HG03060 (cell line): Measurements from ENCODE around the gene GABARAP.

ENCODE experiments used
- ATAC-seq: cut with Tn5 transposase; IDR thresholded peaks from one replicate; pipeline ENCODE4 v1.9.1; 2021; ENCODE audit warnings: low read depth, moderate number of reproducible peaks; ENCODE audit not compliant: unreplicated experiment

GABARAP gene

DNA sequence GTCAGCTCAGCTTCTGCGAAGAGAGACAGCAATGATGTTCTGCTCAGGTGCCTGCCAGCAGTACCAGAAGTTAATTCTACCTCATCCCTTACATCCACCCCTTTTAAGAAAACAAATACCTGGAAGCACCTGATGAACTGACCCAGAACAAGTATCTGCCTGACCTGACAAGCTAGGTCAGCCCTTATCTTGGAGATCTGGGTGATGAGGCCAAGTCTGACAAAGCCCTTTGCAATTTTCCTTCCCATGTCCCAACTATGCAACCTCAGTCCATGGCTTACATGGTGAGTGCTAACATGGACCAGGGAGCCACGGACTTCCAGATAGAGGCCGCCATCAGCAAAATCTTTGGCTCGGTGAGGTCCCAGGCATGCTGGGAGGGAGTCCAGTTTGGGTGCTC is 18.9 kb downstream of the GABARAP start:
- ATAC-seq: no peak

DNA sequence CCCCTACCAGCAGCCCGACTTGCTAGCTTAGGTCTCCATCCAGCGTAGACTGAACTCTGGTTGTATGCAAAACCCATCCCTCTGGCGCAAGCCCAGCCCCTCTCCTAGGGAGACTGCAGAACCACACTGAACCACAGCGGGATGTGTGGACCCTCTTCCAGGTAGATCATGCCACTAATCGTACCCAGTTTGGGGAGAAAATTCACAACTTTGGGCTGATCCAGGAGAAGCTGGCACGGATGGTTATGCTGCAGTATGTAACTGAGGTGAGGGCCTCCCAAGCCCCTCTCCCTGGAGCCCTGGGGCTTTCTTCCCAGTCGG is 19.3 kb downstream of the GABARAP start:
- no peak for ATAC-seq

DNA sequence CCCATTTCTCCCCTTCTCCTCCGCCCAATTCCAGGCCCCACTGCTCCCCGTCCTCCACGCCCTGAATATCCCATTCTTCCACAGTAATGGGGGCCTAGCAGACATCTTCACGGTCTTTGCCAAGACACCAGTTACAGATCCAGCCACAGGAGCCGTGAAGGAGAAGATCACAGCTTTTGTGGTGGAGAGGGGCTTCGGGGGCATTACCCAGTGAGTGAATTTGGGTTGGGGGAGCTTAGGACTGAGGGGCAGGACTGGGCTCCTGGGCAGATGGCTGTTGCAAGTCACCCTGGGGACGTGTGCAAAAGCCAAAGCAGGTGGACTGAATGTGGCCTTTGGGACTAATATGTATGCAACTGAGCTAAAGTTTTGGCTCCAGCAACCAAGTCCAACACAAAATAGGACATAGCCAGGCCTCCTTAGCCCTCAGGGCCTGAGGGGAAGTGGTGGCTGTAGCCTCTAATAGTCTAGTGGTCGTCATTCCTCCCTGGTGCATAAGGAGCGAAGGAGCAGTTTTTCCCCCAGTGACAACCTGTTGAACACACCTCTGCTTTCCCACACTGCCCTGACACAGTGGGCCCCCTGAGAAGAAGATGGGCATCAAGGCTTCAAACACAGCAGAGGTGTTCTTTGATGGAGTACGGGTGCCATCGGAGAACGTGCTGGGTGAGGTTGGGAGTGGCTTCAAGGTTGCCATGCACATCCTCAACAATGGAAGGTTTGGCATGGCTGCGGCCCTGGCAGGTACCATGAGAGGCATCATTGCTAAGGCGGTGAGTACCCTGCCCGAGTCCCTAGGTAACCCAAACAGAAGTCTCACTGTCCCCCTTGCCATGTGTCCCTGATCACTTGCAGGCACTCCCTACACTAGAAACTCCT is 19.9 kb downstream of the GABARAP start:
- no peak for ATAC-seq

DNA sequence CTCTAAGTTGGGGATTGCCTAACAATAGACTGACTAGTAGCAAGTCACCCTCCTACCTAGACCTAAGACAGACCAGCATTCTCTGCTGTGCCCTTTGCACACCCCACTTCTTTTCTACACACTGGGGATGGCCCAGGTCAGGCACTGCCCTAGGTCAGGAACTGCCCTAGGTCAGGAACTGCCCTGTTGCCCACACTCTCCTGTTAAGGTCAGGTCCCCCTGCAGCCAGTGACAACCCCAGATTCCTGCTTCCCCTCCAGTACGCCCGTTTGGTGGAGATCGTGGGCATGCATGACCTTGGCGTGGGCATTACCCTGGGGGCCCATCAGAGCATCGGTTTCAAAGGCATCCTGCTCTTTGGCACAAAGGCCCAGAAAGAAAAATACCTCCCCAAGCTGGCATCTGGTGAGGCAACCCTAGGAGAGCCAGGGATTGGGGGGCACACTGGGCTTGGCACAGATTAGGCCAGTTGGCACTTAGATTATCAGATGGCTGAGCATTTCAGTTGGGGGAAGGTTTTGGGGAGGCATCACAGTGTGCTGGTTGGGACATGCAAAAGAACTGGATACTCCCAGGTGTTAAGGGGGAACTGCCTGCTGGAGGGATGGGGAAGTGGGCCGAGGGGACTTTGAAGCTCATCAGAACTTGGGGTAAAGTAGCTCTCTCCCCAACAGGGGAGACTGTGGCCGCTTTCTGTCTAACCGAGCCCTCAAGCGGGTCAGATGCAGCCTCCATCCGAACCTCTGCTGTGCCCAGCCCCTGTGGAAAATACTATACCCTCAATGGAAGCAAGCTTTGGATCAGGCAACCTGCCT is 20.8 kb downstream of the GABARAP start:
- no peak for ATAC-seq

DNA sequence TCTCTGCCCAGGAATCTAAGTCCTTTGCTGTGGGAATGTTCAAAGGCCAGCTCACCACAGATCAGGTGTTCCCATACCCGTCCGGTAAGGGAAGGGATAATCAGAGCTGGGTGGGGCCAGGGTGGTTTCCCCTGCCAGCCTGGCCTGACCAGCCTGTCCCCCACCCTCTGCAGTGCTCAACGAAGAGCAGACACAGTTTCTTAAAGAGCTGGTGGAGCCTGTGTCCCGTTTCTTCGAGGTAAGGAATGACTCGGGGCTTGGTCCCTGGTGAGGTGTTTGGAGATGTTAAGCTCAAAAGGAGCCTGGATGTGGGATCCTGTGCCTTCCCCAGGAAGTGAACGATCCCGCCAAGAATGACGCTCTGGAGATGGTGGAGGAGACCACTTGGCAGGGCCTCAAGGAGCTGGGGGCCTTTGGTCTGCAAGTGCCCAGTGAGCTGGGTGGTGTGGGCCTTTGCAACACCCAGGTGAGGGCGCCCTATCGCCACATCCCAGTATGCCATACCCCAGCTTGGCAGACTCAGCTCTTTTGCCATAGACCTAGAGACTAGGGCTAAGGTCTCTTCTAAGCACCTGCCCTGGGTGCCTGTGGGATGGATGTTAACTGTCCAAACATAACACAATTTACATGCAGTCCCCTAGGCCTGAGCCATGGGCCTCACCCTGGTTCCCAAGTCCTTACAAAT is 21.5 kb downstream of the GABARAP start:
- no peak for ATAC-seq

DNA sequence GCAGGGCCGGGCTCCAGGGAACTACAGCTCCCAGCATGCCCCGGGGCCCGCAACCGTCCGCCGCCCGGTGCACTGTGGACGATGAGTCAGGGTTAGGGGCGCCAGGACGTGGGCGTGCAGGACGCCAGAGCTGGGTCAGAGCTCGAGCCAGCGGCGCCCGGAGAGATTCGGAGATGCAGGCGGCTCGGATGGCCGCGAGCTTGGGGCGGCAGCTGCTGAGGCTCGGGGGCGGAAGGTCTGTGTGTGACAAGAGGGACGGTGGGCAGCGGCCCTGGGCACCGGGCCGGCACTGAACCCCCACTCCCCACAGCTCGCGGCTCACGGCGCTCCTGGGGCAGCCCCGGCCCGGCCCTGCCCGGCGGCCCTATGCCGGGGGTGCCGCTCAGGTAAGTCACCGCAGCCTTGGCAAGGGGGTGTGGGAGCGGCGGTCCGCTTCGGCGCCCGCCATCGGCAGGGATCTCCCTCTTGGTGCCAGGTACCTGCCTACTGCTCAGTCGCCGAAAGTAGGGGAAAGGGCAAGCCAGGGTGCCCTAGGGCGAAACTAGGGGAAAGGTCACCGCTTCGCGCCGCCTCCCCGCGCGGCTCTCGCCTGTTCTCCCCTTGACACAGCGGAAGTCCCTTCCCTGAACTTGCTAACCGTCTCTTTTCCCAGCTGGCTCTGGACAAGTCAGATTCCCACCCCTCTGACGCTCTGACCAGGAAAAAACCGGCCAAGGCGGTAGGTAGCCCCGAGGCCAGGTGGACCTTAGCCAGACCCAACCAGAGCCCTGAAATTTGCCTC is 22.2 kb downstream of the GABARAP start, which contains the start of the genes ACADVL and DLG4:
Gene ACADVL (plus strand): TSS at position 127 of the 781 bp plus-strand sequence. CDS start 47 bp downstream, at position 174.
Gene DLG4 (minus strand): TSS at position 25 of the 781 bp plus-strand sequence.
- ATAC-seq: no peak

DNA sequence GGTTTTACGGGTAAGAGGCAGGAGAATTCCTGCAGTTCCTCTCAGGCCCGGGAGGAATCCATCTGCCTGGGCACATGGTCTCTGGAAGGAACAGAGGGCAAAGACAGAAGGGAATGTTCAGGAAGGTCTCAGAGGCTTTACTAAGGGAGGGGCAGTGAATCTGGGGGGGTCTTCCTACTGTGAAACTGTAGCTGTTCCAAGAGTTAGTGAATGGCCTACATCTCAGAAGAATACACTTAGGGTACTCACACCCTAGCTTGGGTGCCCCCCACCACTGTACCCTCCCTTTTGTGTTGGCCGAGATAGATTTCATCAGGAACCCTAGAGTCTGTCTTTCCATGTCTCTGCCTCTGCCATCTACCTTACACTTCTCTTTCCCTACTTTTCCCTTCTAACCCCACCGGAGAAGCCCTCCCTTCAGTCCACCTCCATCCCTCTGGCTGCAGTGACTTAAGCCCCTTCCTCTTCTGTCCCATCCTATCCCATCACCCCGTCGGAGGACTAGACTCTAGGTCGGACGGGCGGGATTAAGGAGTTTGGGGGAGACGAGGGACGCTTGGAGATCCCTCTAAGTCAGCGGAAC is 22.9 kb downstream of the GABARAP start:
- ATAC-seq: no peak

DNA sequence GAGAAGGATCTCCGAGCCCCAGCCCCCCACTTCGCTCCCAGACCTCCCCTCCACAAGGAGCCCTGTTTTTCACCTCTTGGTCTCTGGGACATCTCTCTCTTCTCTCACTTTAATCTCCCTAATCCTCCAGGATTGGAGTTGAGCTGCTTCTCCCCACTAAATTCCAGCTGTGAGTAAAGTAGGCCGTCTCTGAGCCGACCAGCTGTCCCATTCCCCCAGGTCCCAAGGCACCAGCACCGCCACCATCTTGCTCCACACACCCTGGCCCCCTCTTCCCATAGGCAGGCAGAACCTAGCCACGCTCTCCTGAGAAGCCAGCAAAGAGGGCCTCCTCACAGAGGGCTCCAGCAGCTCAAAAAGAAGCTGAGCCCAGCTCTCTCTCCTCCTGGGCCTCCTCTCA is 23.5 kb downstream of the GABARAP start:
- ATAC-seq: no peak

DNA sequence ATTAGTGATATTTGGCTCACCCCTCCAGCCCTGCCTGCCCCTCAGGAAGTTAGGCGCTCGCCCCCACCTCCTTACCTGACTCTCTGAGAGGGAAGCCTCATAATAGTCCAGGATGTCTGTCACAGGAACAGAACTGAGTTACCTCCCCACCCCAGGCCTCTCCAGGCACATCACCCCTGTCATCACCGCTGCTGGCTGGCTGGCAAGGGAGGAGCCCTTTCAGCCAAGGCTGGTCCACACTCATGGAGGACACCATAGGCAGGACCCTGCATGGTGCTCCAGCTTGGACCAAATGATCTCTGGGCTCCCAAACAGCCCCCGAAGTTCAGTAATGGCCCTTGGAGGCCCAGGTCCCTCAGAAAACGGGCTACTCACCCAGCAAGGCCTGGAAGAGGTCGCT is 24.1 kb downstream of the GABARAP start:
- no peak for ATAC-seq

DNA sequence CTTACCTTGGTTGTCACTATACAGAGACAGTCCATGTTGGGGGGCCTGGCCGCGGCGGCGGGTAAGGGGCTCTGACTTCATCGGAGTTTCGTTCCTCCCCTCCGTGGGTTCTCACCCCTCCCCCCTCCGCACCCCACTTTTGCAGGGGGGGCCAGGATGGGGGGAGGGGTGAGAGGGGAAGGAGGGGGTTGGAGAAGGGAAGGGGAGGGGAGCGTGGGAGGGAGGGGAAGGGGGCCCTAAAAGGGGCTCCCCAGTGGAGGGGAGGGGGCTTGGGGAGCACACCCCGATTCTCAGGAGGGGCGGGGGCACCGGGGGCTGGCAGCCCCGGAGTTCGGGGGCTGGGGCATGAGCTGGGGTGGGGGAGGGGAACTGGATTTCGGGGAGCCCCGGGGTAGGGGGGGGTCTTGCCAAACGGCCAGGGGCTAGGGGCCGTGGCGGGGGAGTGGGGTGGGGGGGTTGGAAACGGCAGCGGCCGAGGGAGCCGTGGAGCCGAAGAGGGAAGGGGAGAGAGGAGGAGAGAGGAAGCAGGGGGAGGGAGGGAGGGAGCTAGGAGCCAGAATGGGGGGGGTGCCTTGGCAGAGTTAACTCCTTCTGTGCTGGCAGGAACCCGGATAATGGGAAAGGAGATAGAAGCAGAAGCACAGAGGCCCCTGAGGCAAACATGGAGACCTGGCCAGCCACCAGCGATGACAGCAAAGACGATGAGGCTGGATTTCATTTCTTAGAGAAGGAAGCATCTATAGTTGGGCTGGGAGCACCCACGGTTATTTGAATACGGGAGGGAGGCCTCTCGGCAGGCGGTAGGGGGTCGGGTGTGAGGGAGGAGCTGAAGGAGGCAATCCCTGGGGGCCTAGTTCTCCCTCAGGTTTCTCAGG is 24.9 kb downstream of the GABARAP start:
- ATAC-seq: no peak

DNA sequence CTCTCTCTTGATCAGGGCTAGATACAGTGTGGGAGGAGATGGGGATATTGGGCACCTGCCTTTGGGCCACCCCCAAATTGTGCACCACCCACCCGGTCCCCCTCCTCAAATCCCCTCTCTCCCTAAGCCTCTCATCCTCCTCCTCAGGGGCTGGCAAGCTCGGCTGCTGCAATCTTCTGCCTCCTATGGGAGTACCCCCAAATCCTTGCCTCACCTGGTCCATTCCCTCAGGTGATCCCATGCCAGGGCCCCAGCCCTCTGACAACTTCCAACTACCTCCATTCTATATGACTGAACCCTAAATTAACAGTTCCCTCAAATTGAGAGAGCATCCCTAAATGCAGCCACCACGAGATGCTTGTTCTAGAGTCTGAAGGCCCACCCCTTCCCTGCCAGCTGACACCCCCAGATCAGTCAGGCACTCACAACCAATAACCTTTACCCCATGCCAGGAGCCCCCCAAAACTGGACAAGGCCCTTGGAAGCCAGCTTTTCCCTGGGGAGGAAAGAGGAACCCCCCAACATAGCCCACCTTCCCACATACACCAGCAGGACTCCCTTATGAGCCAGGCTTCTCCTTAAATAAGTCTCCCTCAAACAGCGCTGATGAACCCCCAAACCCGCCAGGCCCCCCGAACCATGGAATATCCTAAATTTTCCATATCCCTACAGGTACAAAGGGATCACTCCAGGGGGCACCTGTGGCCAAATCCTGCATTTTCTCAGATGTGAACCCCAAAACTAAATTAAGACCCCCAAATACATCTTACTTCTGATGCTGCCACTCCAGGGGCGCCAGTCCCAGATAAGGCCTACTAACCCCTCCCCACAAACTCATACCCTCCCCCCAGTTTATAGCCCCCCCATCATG is 25.8 kb downstream of the GABARAP start:
- no peak for ATAC-seq

DNA sequence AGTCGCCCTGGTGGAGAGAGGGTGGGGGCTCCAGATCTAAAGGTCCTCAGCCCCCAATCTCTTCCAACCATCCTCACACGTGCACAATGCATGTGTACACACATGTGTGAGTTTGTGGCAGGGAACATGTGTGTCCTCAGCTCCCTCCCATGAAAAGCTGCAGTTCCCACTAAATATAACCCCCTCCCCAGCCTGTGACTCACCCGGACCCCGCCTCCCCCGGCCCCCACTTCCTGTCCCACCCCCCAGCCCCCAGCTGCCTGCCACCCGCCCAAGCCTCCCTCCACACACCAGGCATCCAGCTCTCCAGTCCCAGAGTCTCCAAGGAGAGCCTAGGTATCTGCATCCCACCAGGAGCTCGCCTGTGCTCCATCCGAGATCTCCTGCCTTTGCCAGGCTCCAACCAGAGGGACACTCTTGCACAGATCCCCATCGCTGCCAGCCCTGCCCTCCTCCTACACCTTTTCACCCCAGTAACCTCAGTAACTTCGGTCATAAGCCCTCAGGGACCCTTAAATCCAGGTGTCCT is 26.5 kb downstream of the GABARAP start:
- ATAC-seq: no peak

DNA sequence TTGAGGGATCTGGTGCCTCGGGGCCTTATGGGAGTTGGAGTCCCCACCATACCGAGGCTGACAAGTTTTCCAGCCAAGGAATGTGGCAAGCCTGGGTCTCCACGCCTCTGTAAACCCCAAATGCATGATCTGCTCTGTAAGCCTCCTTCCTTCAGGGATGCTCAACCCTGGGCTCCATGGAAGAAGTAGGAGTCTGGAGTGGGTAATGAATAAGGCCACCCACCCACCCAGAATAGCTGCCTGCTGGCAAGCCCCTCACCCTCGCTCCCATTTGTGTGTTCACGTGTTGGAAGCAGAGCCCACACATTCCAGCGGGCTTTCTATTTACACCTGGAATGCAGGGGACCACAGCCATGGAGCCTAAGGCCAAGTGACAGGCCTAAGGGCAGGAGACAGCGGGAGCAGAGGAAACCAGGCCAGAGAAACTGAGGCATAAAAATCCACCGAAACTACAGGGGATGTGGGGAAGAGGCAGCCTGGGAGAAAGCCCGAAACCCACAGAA is 27.1 kb downstream of the GABARAP start:
- ATAC-seq: no peak

DNA sequence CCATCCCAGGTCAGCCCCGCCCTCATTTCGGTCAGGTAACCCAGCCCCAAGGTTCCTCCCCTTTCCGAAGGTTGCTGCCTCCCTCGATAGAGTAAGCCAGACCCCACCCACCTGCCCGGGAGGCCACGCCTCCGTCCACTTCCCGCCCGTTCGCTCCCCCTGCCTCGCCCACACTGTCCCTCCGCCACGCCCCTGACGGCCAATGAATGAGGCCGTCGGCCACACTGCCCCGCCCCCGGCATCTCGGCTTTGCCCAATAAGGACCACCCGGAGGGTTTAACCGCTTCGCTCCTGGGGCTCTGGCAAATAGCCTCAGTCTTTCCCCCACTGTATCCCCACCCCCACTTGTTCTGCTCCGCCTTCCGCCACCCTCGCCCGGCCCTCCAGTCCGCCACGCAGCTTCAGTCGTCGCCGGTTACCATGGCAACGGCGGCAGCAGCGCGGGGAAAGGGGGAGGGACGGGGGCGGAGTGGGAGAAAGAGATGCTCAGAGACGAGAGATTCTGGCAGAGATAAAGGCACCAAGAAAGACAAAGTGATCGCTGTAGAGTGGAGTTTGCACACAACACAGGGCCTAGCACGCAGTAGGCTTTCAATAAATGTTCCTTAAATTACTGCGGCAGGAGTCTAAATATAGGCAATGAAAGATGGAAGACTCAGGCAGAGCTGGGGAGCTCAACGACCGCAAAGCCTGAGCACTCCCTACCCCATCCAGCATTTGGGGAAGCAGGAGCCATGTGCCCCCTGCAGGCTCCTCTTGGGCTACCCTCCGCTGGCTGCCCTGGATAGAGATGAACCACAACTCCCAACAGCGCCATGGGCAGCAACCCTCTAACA is 27.7 kb downstream of the GABARAP start:
- peak; percentile 59 for ATAC-seq

DNA sequence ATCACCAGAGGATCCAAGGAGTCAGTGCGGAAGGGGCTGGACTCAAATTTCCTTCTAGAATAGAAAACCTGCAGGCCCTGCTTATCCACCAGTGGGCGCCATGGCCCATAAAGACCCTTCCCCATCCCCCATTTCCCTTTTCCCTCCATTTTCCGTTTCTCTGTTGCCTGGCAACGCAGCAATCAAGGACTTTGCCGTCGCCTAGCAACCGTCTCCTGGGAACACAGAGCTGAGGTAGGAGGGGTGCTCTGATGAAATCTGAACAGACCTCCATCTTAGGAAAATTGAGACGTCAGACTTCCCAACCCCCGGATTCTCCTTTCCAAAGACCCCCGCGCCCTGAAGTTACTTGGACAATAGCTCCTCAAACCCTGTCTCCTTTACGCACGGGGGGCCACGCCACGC is 28.4 kb downstream of the GABARAP start:
- no peak for ATAC-seq

DNA sequence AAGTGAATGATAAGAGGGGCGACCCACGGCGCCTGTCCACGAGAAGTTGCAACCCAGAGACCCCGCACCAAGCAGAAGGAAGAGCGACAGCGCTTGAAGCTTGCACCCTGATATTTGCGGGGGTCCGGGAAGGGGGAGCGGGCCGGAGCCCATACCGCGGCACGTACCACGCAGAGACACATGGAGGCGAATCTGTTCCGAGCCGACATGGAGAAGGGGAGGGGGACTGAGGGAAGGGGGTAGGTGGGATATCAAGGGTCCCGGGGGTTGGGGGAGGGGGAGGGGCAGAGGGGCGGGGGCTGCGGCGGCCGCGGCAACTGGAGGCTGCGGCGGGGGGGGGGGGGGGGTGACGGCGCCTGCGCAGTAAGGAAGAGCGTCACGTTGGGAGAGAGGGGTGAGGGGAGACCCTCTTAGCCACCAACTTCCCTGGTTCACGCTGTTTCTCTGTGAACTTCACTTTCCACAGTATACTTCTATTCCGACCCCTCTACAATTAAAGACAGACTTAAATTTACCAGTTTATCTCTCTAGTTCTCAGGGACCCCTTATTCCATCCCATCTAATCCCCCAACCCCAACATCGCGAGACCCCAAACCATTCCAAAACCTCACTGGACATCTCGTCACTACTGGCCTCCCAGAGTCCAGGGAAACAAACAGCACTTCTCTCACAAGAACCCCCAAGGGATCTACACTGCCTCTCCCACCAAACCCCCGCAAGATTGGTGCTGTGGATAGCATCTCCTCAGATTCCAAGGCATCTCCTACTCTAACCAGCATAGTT is 30.6 kb downstream of the GABARAP start:
- no peak for ATAC-seq
